SK-N-SH (cell line): ENCODE data around the gene H6PD. TPM values are rescaled to one million over a fixed set of nuclear protein-coding genes. Genes with fewer than 3 reads are reported as not detected.

Source experiments
- CTCF ChIA-PET: fragments of 300-600, 350-600 bp; formaldehyde crosslinking; extraction: SDS; loops from one replicate; lab custom pipeline; 2021; lab: Yijun Ruan, JAX
- POLR2A ChIA-PET: fragments of 350-600 bp; sonication (Branson Sonifier 250); formaldehyde crosslinking; extraction: SDS; loops from one replicate; lab custom pipeline; 2020; ENCODE audit warnings: antibody characterized with exemption, inconsistent platforms; lab: Yijun Ruan, JAX
- DNase-seq: peaks from one replicate; pipeline ENCODE4 v3.0.0; 2012
- H2AFZ ChIP-seq: fragments of 200-600 bp; sonication (generic); 2 replicates; pipeline ENCODE4 v1.8.1; 2016; ENCODE audit warnings: antibody characterized with exemption, mild to moderate bottlenecking, low read depth
- H3F3A ChIP-seq: fragments of 200-600 bp; sonication (generic); replicated peaks from 2 replicates; pipeline ENCODE3; 2016; ENCODE audit warnings: antibody characterized with exemption, mild to moderate bottlenecking; ENCODE audit not compliant: insufficient read depth
- H3K27ac ChIP-seq, 2 experiments: fragments of 200-500 bp in 1 of 2; fragments of 200-600 bp in 1 of 2; sonication (Bioruptor generic) in 1 of 2; sonication (generic), shearing (Covaris generic) in 1 of 2; 2 replicates each; pipeline versions ENCODE4 v1.5.1 to v1.6.1; 2014 to 2016; ENCODE audit warnings: low read depth in 2 of 2, inconsistent platforms in 1 of 2, low read length in 1 of 2, mild to moderate bottlenecking in 1 of 2, mixed read lengths in 1 of 2
- H3K27me3 ChIP-seq: fragments of 200-600 bp; sonication (generic), shearing (Covaris generic); 2 replicates; pipeline ENCODE4 v1.6.1; 2016; ENCODE audit warnings: mixed run types; ENCODE audit not compliant: insufficient read depth
- H3K36me3 ChIP-seq, 2 experiments: fragments of 200-500 bp in 1 of 2; fragments of 200-600 bp in 1 of 2; sonication (Bioruptor generic) in 1 of 2; sonication (generic) in 1 of 2; replicated peaks in 1 of 2; 2 replicates each; pipeline versions ENCODE3 to v1.5.1; 2014 to 2016; ENCODE audit warnings: low read length in 1 of 2, mild to moderate bottlenecking in 1 of 2; ENCODE audit not compliant: insufficient read depth in 2 of 2, control insufficient read depth in 1 of 2
- H3K4me1 ChIP-seq, 2 experiments: fragments of 200-500 bp in 1 of 2; fragments of 200-600 bp in 1 of 2; sonication (Bioruptor generic) in 1 of 2; sonication (generic), shearing (Covaris generic) in 1 of 2; 2 replicates each; pipeline versions ENCODE4 v1.5.1 to v1.6.1; 2014 to 2016; ENCODE audit warnings: low read depth in 1 of 2, low read length in 1 of 2, mixed run types in 1 of 2; ENCODE audit not compliant: insufficient read depth in 2 of 2, control insufficient read depth in 1 of 2
- H3K4me2 ChIP-seq: fragments of 200-600 bp; sonication (generic), shearing (Covaris generic); 2 replicates; pipeline ENCODE4 v1.6.1; 2017; ENCODE audit warnings: mixed run types
- H3K4me3 ChIP-seq, 2 experiments: fragments of 200-500 bp in 1 of 2; fragments of 200-600 bp in 1 of 2; sonication (Bioruptor generic) in 1 of 2; sonication (generic), shearing (Covaris generic) in 1 of 2; 2 replicates each; pipeline versions ENCODE4 v1.5.1 to v1.8.1; 2014 to 2016; ENCODE audit warnings: low read depth in 2 of 2, inconsistent platforms in 1 of 2, low read length in 1 of 2, mild to moderate bottlenecking in 1 of 2, mixed read lengths in 1 of 2, moderate library complexity in 1 of 2
- H3K79me2 ChIP-seq: fragments of 200-600 bp; sonication (generic); 2 replicates; pipeline ENCODE4 v1.8.1; 2017; ENCODE audit warnings: mild to moderate bottlenecking; ENCODE audit not compliant: insufficient read depth
- H3K9ac ChIP-seq: fragments of 200-600 bp; sonication (generic); 2 replicates; pipeline ENCODE4 v1.6.1; 2017; ENCODE audit warnings: mixed run types
- H3K9me2 ChIP-seq: fragments of 200-600 bp; sonication (generic); 2 replicates; pipeline ENCODE4 v1.6.1; 2017; ENCODE audit warnings: mixed run types
- H3K9me3 ChIP-seq: fragments of 200-600 bp; sonication (generic); 2 replicates; pipeline ENCODE4 v1.6.1; 2017; ENCODE audit warnings: mixed run types, mild to moderate bottlenecking, moderate library complexity
- H4K20me1 ChIP-seq: fragments of 200-600 bp; sonication (generic); 2 replicates; pipeline ENCODE4 v1.6.1; 2017; ENCODE audit warnings: mild to moderate bottlenecking, mixed run types; ENCODE audit not compliant: insufficient read depth
- ELF1 ChIP-seq: IDR thresholded peaks from 2 replicates; pipeline ENCODE4 v1.4.0; 2012
- EP300 ChIP-seq, 2 experiments: IDR thresholded peaks; 2 replicates each; pipeline versions ENCODE4 v1.4.0 to v1.6.1; 2012; ENCODE audit warnings: borderline replicate concordance in 1 of 2, low read depth in 1 of 2, low read length in 1 of 2
- FOSL2 ChIP-seq: IDR thresholded peaks from 2 replicates; pipeline ENCODE4 v1.4.0; 2012; ENCODE audit warnings: low read depth, mild to moderate bottlenecking, moderate library complexity, borderline replicate concordance
- FOXM1 ChIP-seq: IDR thresholded peaks from 2 replicates; pipeline ENCODE4 v1.4.0; 2012; ENCODE audit warnings: low read depth, mild to moderate bottlenecking
- GABPA ChIP-seq: IDR thresholded peaks from 2 replicates; pipeline ENCODE4 v1.4.0; 2012; ENCODE audit warnings: low read depth, mild to moderate bottlenecking
- GATA2 ChIP-seq: sonication (generic); formaldehyde crosslinking; IDR thresholded peaks from 2 replicates; pipeline ENCODE4 v1.5.0; 2020; ENCODE audit warnings: mild to moderate bottlenecking, missing genetic modification reagents
- JUND ChIP-seq: IDR thresholded peaks from 2 replicates; pipeline ENCODE4 v1.4.0; 2012
- MAX ChIP-seq: IDR thresholded peaks from 2 replicates; pipeline ENCODE4 v1.4.0; 2012; ENCODE audit warnings: low read depth
- MEF2A ChIP-seq: IDR thresholded peaks from 2 replicates; pipeline ENCODE4 v1.4.0; 2012; ENCODE audit warnings: low read depth, borderline replicate concordance
- MXI1 ChIP-seq: IDR thresholded peaks from 2 replicates; pipeline ENCODE4 v1.6.1; 2012; ENCODE audit warnings: mild to moderate bottlenecking, low read depth, low read length, improper control_type of control experiment
- NFIC ChIP-seq: IDR thresholded peaks from 2 replicates; pipeline ENCODE4 v1.4.0; 2012; ENCODE audit warnings: borderline replicate concordance
- POLR2AphosphoS5 ChIP-seq: IDR thresholded peaks from 2 replicates; pipeline ENCODE4 v1.6.1; 2012; ENCODE audit warnings: low read depth, low read length
- RAD21 ChIP-seq: IDR thresholded peaks from 2 replicates; pipeline ENCODE4 v1.6.1; 2012; ENCODE audit warnings: mild to moderate bottlenecking, low read length
- RFX5 ChIP-seq: IDR thresholded peaks from 2 replicates; pipeline ENCODE4 v1.6.1; 2012; ENCODE audit warnings: mild to moderate bottlenecking, improper control_type of control experiment, low read length
- SIN3A ChIP-seq: IDR thresholded peaks from 2 replicates; pipeline ENCODE4 v1.6.1; 2012; ENCODE audit warnings: low read depth, mild to moderate bottlenecking, low read length, moderate library complexity, borderline replicate concordance
- SMC3 ChIP-seq: IDR thresholded peaks from 2 replicates; pipeline ENCODE4 v1.6.1; 2012; ENCODE audit warnings: low read depth, low read length, improper control_type of control experiment
- TAF1 ChIP-seq: IDR thresholded peaks from 2 replicates; pipeline ENCODE4 v1.6.1; 2012; ENCODE audit warnings: low read depth, mild to moderate bottlenecking, low read length, moderate library complexity, borderline replicate concordance
- TCF12 ChIP-seq: IDR thresholded peaks from 2 replicates; pipeline ENCODE4 v1.4.0; 2012
- TEAD4 ChIP-seq: IDR thresholded peaks from 2 replicates; pipeline ENCODE4 v1.4.0; 2012; ENCODE audit warnings: mild to moderate bottlenecking, borderline replicate concordance; ENCODE audit not compliant: insufficient read depth
- WGBS: methylation state at CpG from one replicate; pipeline ENCODE4 v1.1.6; 2017; ENCODE audit warnings: low lambda C conversion rate; 5-methylcytosine and 5-hydroxymethylcytosine counted together
- polyA plus RNA-seq, 3 experiments: library from polyadenylated mRNA; depleted of rRNA; stranded (reverse); fragments of >200 nt; gene quantifications; 2 replicates each; pipeline ENCODE4 v1.2.3, GENCODE V29; 2012
- TF ChIP-seq, protein P1 (sequence below): fragments of 150-350 bp; IDR thresholded peaks from 2 replicates; pipeline ENCODE4 v1.6.1; 2017; ENCODE audit warnings: antibody characterized with exemption, low read length, low read depth, borderline replicate concordance
- TF ChIP-seq, protein P2 (sequence below): IDR thresholded peaks from 2 replicates; pipeline ENCODE4 v1.4.0; 2012; ENCODE audit warnings: low read depth, borderline replicate concordance
- TF ChIP-seq, protein P3 (sequence below): IDR thresholded peaks from 2 replicates; pipeline ENCODE4 v1.4.0; 2012; ENCODE audit warnings: low read depth, borderline replicate concordance
- TF ChIP-seq, protein P4 (sequence below): fragments of 200-600 bp; sonication (generic); IDR thresholded peaks from 2 replicates; pipeline ENCODE4 v1.6.1; 2017; ENCODE audit warnings: antibody characterized with exemption, mild to moderate bottlenecking, moderate library complexity
- TF ChIP-seq, protein P5 (sequence below): IDR thresholded peaks from 2 replicates; pipeline ENCODE4; 2012

Gene H6PD
- polyA plus RNA-seq, 1 of the 3 experiments (the other 2 are of a cell fraction), result 19.1 TPM

DNA sequence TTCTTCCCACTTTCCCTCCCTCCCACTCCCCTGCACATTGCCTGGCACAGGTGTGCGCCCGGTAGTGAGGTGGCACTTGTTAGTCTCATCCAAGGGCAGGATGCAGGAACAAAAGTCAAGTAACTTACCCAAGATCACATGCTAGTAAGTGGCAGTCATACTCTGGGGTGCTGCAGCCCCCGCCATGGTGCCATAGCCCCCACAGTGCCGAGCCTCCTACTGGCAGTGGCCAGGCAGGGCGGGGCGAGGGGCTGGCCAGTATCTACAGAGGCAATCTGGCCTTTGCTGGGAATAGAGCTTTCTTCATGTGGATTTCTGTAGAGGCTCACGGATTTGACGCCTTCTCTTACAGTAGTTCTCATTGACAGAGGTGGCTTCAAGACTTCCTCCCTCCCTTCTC, 26.9 kb downstream of the H6PD start (continued):
- no peak for TF ChIP-seq SIN3A
- TF ChIP-seq, protein P1, sequence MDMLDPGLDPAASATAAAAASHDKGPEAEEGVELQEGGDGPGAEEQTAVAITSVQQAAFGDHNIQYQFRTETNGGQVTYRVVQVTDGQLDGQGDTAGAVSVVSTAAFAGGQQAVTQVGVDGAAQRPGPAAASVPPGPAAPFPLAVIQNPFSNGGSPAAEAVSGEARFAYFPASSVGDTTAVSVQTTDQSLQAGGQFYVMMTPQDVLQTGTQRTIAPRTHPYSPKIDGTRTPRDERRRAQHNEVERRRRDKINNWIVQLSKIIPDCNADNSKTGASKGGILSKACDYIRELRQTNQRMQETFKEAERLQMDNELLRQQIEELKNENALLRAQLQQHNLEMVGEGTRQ, result no peak
- no peak for TF ChIP-seq GABPA
- no peak for TF ChIP-seq FOSL2
- no peak for TF ChIP-seq MAX
- TF ChIP-seq, protein P2, sequence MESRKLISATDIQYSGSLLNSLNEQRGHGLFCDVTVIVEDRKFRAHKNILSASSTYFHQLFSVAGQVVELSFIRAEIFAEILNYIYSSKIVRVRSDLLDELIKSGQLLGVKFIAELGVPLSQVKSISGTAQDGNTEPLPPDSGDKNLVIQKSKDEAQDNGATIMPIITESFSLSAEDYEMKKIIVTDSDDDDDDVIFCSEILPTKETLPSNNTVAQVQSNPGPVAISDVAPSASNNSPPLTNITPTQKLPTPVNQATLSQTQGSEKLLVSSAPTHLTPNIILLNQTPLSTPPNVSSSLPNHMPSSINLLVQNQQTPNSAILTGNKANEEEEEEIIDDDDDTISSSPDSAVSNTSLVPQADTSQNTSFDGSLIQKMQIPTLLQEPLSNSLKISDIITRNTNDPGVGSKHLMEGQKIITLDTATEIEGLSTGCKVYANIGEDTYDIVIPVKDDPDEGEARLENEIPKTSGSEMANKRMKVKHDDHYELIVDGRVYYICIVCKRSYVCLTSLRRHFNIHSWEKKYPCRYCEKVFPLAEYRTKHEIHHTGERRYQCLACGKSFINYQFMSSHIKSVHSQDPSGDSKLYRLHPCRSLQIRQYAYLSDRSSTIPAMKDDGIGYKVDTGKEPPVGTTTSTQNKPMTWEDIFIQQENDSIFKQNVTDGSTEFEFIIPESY, result no peak
- TF ChIP-seq MXI1, result no peak
- TF ChIP-seq RFX5, result no peak
- TF ChIP-seq, all 33 proteins: peak for 0

- Histone ChIP-seq H3K36me3 (peaks cover 0 to 28% of the 10 kb centered on the region in 2 experiments), H3K4me2 (no peak overlapping the region), H3F3A (no peaks in the 10 kb centered on the region), H3K27ac (no peak overlapping the region), H4K20me1 (0 out of 2 replicates have a peak, but pooled peaks cover 8% of the 10 kb centered on the region)
- TF ChIP-seq ELF1 (no peak), EP300 (IDR thresholded peaks at IDR 0.05; ENCODE audit: borderline replicate concordance in 1 of 2, low read depth in 1 of 2, low read length in 1 of 2) (no peak), GATA2 (CRISPR knock-in tag) (no peak), MAX (no peak), TCF12 (no peak), NFIC (no peak), JUND (no peak), MEF2A (no peak), RFX5 (no peak), MXI1 (no peak), TEAD4 (no peak), RAD21 (no peak), FOSL2 (no peak), TAF1 (no peak), SMC3 (no peak), POLR2AphosphoS5 (no peak), FOXM1 (no peak)
- TF ChIP-seq, protein P3, sequence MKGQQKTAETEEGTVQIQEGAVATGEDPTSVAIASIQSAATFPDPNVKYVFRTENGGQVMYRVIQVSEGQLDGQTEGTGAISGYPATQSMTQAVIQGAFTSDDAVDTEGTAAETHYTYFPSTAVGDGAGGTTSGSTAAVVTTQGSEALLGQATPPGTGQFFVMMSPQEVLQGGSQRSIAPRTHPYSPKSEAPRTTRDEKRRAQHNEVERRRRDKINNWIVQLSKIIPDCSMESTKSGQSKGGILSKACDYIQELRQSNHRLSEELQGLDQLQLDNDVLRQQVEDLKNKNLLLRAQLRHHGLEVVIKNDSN, result no peak
- TF ChIP-seq, protein P4, sequence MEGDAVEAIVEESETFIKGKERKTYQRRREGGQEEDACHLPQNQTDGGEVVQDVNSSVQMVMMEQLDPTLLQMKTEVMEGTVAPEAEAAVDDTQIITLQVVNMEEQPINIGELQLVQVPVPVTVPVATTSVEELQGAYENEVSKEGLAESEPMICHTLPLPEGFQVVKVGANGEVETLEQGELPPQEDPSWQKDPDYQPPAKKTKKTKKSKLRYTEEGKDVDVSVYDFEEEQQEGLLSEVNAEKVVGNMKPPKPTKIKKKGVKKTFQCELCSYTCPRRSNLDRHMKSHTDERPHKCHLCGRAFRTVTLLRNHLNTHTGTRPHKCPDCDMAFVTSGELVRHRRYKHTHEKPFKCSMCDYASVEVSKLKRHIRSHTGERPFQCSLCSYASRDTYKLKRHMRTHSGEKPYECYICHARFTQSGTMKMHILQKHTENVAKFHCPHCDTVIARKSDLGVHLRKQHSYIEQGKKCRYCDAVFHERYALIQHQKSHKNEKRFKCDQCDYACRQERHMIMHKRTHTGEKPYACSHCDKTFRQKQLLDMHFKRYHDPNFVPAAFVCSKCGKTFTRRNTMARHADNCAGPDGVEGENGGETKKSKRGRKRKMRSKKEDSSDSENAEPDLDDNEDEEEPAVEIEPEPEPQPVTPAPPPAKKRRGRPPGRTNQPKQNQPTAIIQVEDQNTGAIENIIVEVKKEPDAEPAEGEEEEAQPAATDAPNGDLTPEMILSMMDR, result no peak
- TF ChIP-seq, protein P5, sequence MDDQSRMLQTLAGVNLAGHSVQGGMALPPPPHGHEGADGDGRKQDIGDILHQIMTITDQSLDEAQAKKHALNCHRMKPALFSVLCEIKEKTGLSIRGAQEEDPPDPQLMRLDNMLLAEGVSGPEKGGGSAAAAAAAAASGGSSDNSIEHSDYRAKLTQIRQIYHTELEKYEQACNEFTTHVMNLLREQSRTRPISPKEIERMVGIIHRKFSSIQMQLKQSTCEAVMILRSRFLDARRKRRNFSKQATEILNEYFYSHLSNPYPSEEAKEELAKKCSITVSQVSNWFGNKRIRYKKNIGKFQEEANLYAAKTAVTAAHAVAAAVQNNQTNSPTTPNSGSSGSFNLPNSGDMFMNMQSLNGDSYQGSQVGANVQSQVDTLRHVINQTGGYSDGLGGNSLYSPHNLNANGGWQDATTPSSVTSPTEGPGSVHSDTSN, result no peak
- TF ChIP-seq, all 33 proteins: peak for 0
- Histone ChIP-seq H3K79me2 (peaks cover 30% of the 10 kb centered on the region), H3K9me3 (no peaks in the 10 kb centered on the region), H3K9ac (no peak overlapping the region), H3K9me2 (no peaks in the 10 kb centered on the region), H3K4me1 (no peaks in the 10 kb centered on the region), H3K4me3 (no peak overlapping the region), H3K27me3 (no peaks in the 10 kb centered on the region), H2AFZ (no peak overlapping the region)
- ChIA-PET POLR2A (no interaction called here), CTCF (interaction anchor here (0.9 to 1.6 kb wide), 4 partner anchors 8 to 233 kb away, joined by 3 to 10 read pairs (median 4); no protein-coding TSS in a partner anchor)
- 85% methylated on average over 17 of the region's 33 CpGs for WGBS
- DNase-seq, result no peak
Observed at GRCh38 chr1:9262096-9262986, 27.8 kb downstream of the H6PD start.
